Smooth muscle cell (in vitro differentiated cells): ENCODE data around the gene MPZL2. TPM values are rescaled to one million over a fixed set of nuclear protein-coding genes. Genes with fewer than 3 reads are reported as not detected.

Source experiments
- DNase-seq: peaks from one replicate; lab custom pipeline; 2025; ENCODE audit not compliant: unreplicated experiment; lab: John Stamatoyannopoulos, UW
- H2AFZ ChIP-seq: fragments of 200-600 bp; sonication (generic); 2 replicates; pipeline ENCODE4 v1.6.0; 2016; ENCODE audit warnings: antibody characterized with exemption, low read depth, mild to moderate bottlenecking
- H3F3A ChIP-seq: fragments of 200-600 bp; sonication (generic); 2 replicates; pipeline ENCODE4 v1.6.0; 2017; ENCODE audit warnings: antibody characterized with exemption, low read depth
- H3K27ac ChIP-seq: fragments of 200-600 bp; sonication (generic); 2 replicates; pipeline ENCODE4 v1.5.1; 2016; ENCODE audit warnings: low read depth, mild to moderate bottlenecking
- H3K27me3 ChIP-seq: fragments of 200-600 bp; sonication (generic); 2 replicates; pipeline ENCODE4 v1.6.1; 2016; ENCODE audit warnings: low read depth, mild to moderate bottlenecking
- H3K36me3 ChIP-seq: fragments of 200-600 bp; sonication (generic); 2 replicates; pipeline ENCODE4 v1.5.1; 2016; ENCODE audit warnings: low read depth
- H3K4me1 ChIP-seq: fragments of 200-600 bp; sonication (generic); 2 replicates; pipeline ENCODE4 v1.5.1; 2016; ENCODE audit warnings: low read depth
- H3K4me2 ChIP-seq: fragments of 200-600 bp; sonication (generic); 2 replicates; pipeline ENCODE4 v1.6.0; 2016; ENCODE audit warnings: mild to moderate bottlenecking
- H3K4me3 ChIP-seq: fragments of 200-600 bp; sonication (generic); 2 replicates; pipeline ENCODE4 v1.5.1; 2016; ENCODE audit warnings: mild to moderate bottlenecking
- H3K79me2 ChIP-seq: fragments of 200-600 bp; sonication (generic); 2 replicates; pipeline ENCODE4 v1.6.0; 2016; ENCODE audit warnings: low read depth, mild to moderate bottlenecking
- H3K9ac ChIP-seq: fragments of 200-600 bp; sonication (generic); 2 replicates; pipeline ENCODE4 v1.6.0; 2016; ENCODE audit warnings: low read depth
- H3K9me3 ChIP-seq: fragments of 200-600 bp; sonication (generic); replicated peaks from 2 replicates; pipeline ENCODE4 v1.5.1; 2016; ENCODE audit warnings: low read depth
- H4K20me1 ChIP-seq: fragments of 200-600 bp; sonication (generic); 2 replicates; pipeline ENCODE4 v1.6.0; 2016; ENCODE audit warnings: low read depth
- CTCF ChIP-seq: fragments of 200-600 bp; sonication (generic); IDR thresholded peaks from 2 replicates; pipeline ENCODE4 v1.5.1; 2017; ENCODE audit warnings: borderline replicate concordance, mild to moderate bottlenecking, antibody characterized with exemption; ENCODE audit not compliant: insufficient read depth, poor library complexity, severe bottlenecking
- WGBS: methylation state at CpG from one replicate; pipeline ENCODE4 v1.1.7; 2016; ENCODE audit warnings: low lambda C conversion rate; 5-methylcytosine and 5-hydroxymethylcytosine counted together
- polyA plus RNA-seq: library from polyadenylated mRNA; unstranded; fragments of >200 nt; fragmentation: Nextera tagmentation; extraction: Ambion mirVana; gene quantifications from 2 replicates; pipeline ENCODE4 v1.2.1, GENCODE V29; 2016
- total RNA-seq: library from RNA; depleted of rRNA; stranded (reverse); fragments of >200 nt; gene quantifications from 2 replicates; pipeline ENCODE4 v1.2.3, GENCODE V29; 2014

MPZL2 gene
- total and polyA plus RNA-seq, 2 experiments from 2014 or later = 5.5 to 53.9 TPM

- Histone ChIP-seq H3K27me3 (peaks cover 44% of the 10 kb centered on the region), H2AFZ (no peak overlapping the region), H3F3A (no peaks in the 10 kb centered on the region), H3K9ac (no peak overlapping the region), H3K4me3 (no peak overlapping the region), H3K27ac (no peak overlapping the region), H3K79me2 (no peaks in the 10 kb centered on the region), H4K20me1 (no peaks in the 10 kb centered on the region), H3K4me2 (no peak overlapping the region), H3K4me1 (no peaks in the 10 kb centered on the region), H3K36me3 (no peaks in the 10 kb centered on the region), H3K9me3 (no peaks in the 10 kb centered on the region)
- WGBS = 96% methylated on average over 1 of the region's 1 CpG
- TF ChIP-seq CTCF = no peak
- no peak for DNase-seq
These were observed 40.1 kb upstream of the MPZL2 start for GRCh38 chr11:118304227-118304567.

- no peaks in the 10 kb centered on the region for H3K36me3 ChIP-seq
- no peak overlapping the region for H3K9ac ChIP-seq
- H3K9me3 ChIP-seq = no peaks in the 10 kb centered on the region
- H3K27ac ChIP-seq = no peak overlapping the region
- H4K20me1 ChIP-seq = no peaks in the 10 kb centered on the region
- no peak for TF ChIP-seq CTCF
- no peaks in the 10 kb centered on the region for H3K4me1 ChIP-seq
- no peak overlapping the region for H3K4me3 ChIP-seq
- no peak overlapping the region for H2AFZ ChIP-seq
- no peaks in the 10 kb centered on the region for H3K79me2 ChIP-seq
- 57% methylated on average over 8 of the region's 8 CpGs for WGBS
- peaks cover 44% of the 10 kb centered on the region for H3K27me3 ChIP-seq
- no peak for DNase-seq
- H3F3A ChIP-seq = no peaks in the 10 kb centered on the region
- no peak overlapping the region for H3K4me2 ChIP-seq
These were observed 37.6 kb upstream of the MPZL2 start for GRCh38 chr11:118301600-118302195.

GRCh38 chr11:118295815-118296454 is 31.8 kb upstream of the MPZL2 start:
- Histone ChIP-seq H4K20me1 (no peaks in the 10 kb centered on the region), H3K79me2 (no peaks in the 10 kb centered on the region), H3K36me3 (no peaks in the 10 kb centered on the region), H3K4me1 (no peaks in the 10 kb centered on the region), H2AFZ (no peak overlapping the region), H3K4me2 (no peak overlapping the region), H3K4me3 (no peak overlapping the region), H3K9me3 (no peaks in the 10 kb centered on the region), H3K9ac (no peak overlapping the region), H3F3A (no peaks in the 10 kb centered on the region), H3K27me3 (peaks cover 54% of the 10 kb centered on the region), H3K27ac (no peak overlapping the region)
- peak; percentile 45 for TF ChIP-seq CTCF
- DNase-seq = no peak
- 60% methylated on average over 3 of the region's 3 CpGs for WGBS

GRCh38 chr11:118295199-118295598 is 31.1 kb upstream of the MPZL2 start:
- WGBS = 57% methylated on average over 5 of the region's 5 CpGs
- no peaks in the 10 kb centered on the region for H3K79me2 ChIP-seq
- no peaks in the 10 kb centered on the region for H3K36me3 ChIP-seq
- no peaks in the 10 kb centered on the region for H4K20me1 ChIP-seq
- H3K4me2 ChIP-seq = no peak overlapping the region
- no peaks in the 10 kb centered on the region for H3K4me1 ChIP-seq
- peaks cover 47% of the 10 kb centered on the region for H3K27me3 ChIP-seq
- H2AFZ ChIP-seq = no peak overlapping the region
- no peak for DNase-seq
- no peak overlapping the region for H3K9ac ChIP-seq
- no peak for TF ChIP-seq CTCF
- no peaks in the 10 kb centered on the region for H3F3A ChIP-seq
- H3K27ac ChIP-seq = no peak overlapping the region
- H3K9me3 ChIP-seq = no peaks in the 10 kb centered on the region
- H3K4me3 ChIP-seq = no peak overlapping the region
